Testis (tissue), 2 donors: ENCODE measurements around the gene RASGEF1C.

Source experiments
- POLR2A ChIP-seq: fragments of 450-650 bp; IDR thresholded peaks from one replicate; pipeline ENCODE4 v1.6.1; 2017; ENCODE audit warnings: antibody characterized with exemption, mild to moderate bottlenecking, moderate library complexity
- TF ChIP-seq, protein P1 (sequence below), 3 experiments: fragments of 450-650 bp in 2 of 3; fragments of 200-600 bp in 1 of 3; sonication (generic) in 1 of 3; IDR thresholded peaks; one replicate each; pipeline ENCODE4 v1.5.1; 2016 to 2019; ENCODE audit warnings: antibody characterized with exemption in 3 of 3, mild to moderate bottlenecking in 2 of 3, moderate library complexity in 1 of 3

DNA sequence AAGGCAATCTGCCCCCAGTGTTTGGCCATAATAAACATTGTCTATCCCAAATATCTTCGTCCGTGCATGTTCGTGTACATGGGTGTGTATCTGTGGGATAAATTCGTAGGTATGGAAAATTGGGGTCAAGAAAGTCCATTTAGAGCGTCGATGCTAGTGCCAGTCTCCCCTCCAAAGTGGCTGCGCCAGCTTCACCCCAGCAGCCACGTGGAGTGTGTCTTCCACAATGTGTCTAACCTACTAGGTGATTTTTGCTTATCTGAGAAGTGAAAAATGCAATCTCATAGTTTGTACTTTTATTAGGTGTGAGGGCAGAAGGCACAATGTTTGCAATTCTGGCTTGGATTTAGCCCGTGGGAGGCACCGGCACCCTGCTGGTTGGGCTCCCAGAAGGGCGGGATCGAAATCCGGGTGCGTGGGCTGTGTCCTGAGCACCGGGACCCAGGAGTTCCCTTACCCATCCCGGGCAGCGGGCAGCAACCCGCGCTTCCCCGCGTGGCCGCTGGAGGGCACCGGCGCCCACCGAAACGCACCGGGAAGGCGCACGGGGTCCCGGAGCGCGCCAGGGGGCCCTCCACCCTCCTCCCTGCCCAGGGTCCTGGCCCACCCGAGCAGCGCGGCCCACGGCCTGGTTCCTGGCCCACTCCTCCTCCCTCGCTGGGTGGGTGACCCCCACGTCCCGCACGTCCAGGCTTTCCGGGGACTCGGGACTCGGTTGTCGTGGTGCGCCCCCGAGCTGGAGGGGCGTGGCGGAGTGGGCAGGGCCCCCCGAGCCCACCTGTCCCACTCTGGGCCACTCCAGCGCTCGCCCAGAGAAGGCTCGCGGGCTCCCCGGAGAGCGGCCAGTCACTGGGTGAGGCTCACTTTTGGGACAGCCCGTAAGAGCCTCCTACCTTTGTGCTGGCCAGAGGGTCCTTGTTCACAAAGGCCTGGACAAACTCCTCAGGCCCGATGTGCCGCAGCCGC is 82.0 kb downstream of the RASGEF1C start:
- TF ChIP-seq, protein P1, sequence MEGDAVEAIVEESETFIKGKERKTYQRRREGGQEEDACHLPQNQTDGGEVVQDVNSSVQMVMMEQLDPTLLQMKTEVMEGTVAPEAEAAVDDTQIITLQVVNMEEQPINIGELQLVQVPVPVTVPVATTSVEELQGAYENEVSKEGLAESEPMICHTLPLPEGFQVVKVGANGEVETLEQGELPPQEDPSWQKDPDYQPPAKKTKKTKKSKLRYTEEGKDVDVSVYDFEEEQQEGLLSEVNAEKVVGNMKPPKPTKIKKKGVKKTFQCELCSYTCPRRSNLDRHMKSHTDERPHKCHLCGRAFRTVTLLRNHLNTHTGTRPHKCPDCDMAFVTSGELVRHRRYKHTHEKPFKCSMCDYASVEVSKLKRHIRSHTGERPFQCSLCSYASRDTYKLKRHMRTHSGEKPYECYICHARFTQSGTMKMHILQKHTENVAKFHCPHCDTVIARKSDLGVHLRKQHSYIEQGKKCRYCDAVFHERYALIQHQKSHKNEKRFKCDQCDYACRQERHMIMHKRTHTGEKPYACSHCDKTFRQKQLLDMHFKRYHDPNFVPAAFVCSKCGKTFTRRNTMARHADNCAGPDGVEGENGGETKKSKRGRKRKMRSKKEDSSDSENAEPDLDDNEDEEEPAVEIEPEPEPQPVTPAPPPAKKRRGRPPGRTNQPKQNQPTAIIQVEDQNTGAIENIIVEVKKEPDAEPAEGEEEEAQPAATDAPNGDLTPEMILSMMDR (IDR thresholded peaks at IDR 0.05) = peak; percentile 50 to 79 (median 57)
- no peak for TF ChIP-seq POLR2A
